Mesendoderm (in vitro differentiated cells): ENCODE data around the gene FHL1.
A peak's percentile ranks its signal among the peaks of the same experiment; 100 is the strongest.

Experiments
- DNase-seq: peaks from one replicate; pipeline ENCODE4 v3.0.0; 2013
- H2AK5ac ChIP-seq: 2 replicates; pipeline ENCODE4 v1.6.1; 2013; ENCODE audit warnings: low read length, inconsistent platforms
- H2BK120ac ChIP-seq: 2 replicates; pipeline ENCODE4 v1.6.1; 2013; ENCODE audit warnings: low read depth, mild to moderate bottlenecking, low read length, moderate library complexity, mixed read lengths
- H2BK15ac ChIP-seq: replicated peaks from 2 replicates; pipeline ENCODE4 v1.6.1; 2013; ENCODE audit warnings: low read depth, mild to moderate bottlenecking, moderate library complexity
- H2BK5ac ChIP-seq: 2 replicates; pipeline ENCODE4 v1.6.1; 2013; ENCODE audit warnings: low read length, inconsistent platforms
- H3K18ac ChIP-seq: 2 replicates; pipeline ENCODE4 v1.6.1; 2013; ENCODE audit warnings: mild to moderate bottlenecking, low read length, mixed read lengths
- H3K23ac ChIP-seq: one replicate; pipeline ENCODE4 v1.6.1; 2013; ENCODE audit warnings: low read length
- H3K27ac ChIP-seq: 2 replicates; pipeline ENCODE4 v1.5.1; 2013; ENCODE audit warnings: low read depth, mild to moderate bottlenecking, inconsistent platforms, low read length, moderate library complexity
- H3K27me3 ChIP-seq: 2 replicates; pipeline ENCODE4 v1.6.1; 2013; ENCODE audit warnings: low read length, control low read depth, mild to moderate bottlenecking, inconsistent platforms; ENCODE audit not compliant: insufficient read depth, poor library complexity
- H3K36me3 ChIP-seq: 2 replicates; pipeline ENCODE4 v1.6.1; 2013; ENCODE audit warnings: low read length, inconsistent platforms; ENCODE audit not compliant: control insufficient read depth, insufficient read depth
- H3K4ac ChIP-seq: one replicate; pipeline ENCODE4 v1.6.1; 2013; ENCODE audit warnings: low read depth, mild to moderate bottlenecking, low read length, moderate library complexity
- H3K4me1 ChIP-seq: 2 replicates; pipeline ENCODE4 v1.6.1; 2013; ENCODE audit warnings: low read depth, low read length, inconsistent platforms; ENCODE audit not compliant: control insufficient read depth
- H3K4me2 ChIP-seq: 2 replicates; pipeline ENCODE4 v1.6.1; 2013; ENCODE audit warnings: low read length
- H3K4me3 ChIP-seq: 2 replicates; pipeline ENCODE4 v1.5.1; 2013; ENCODE audit warnings: mild to moderate bottlenecking, low read length
- H3K56ac ChIP-seq: one replicate; pipeline ENCODE4 v1.6.1; 2013; ENCODE audit warnings: low read length
- H3K79me1 ChIP-seq: 2 replicates; pipeline ENCODE4 v1.6.1; 2013; ENCODE audit warnings: low read length, inconsistent platforms
- H3K79me2 ChIP-seq: 2 replicates; pipeline ENCODE4 v1.6.1; 2013; ENCODE audit warnings: mild to moderate bottlenecking, low read length; ENCODE audit not compliant: control insufficient read depth, insufficient read depth
- H3K9ac ChIP-seq: 2 replicates; pipeline ENCODE4 v1.6.1; 2013; ENCODE audit warnings: low read length, inconsistent platforms
- H4K5ac ChIP-seq: one replicate; pipeline ENCODE4 v1.6.1; 2013; ENCODE audit warnings: low read length
- H4K8ac ChIP-seq: one replicate; pipeline ENCODE4 v1.6.1; 2013; ENCODE audit warnings: low read depth, mild to moderate bottlenecking, control low read depth, low read length, moderate library complexity
- WGBS: extraction: QIAGEN DNeasy Blood & Tissue Kit; methylation state at CpG from one replicate; pipeline ENCODE4 v1.1.7; 2013; ENCODE audit warnings: low lambda C conversion rate, missing lambda C conversion rate; ENCODE audit not compliant: insufficient coverage; ENCODE audit errors: extremely low coverage; 5-methylcytosine and 5-hydroxymethylcytosine counted together

Gene FHL1

DNA sequence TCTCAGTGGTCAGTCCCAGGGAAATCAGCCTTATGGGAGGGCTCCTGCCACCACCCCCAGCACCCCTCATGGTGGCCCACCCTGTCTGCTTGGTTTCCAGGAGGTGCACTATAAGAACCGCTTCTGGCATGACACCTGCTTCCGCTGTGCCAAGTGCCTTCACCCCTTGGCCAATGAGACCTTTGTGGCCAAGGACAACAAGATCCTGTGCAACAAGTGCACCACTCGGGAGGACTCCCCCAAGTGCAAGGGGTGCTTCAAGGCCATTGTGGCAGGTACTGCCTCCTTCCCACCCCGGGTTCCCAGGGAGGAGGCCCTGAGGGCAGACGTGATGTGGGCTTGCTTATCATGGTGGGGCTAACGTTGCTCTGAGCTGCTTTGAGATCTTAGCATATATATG lies 59.6 kb downstream of the FHL1 start:
- H3K4ac ChIP-seq: no peak overlapping the region
- WGBS: no CpG with 5 or more reads among the region's 6 CpGs
- no peak overlapping the region for H2AK5ac ChIP-seq
- no peak overlapping the region for H3K4me2 ChIP-seq
- H3K4me1 ChIP-seq: no peaks in the 10 kb centered on the region
- no peak overlapping the region for H3K4me3 ChIP-seq
- H2BK15ac ChIP-seq: no peak overlapping the region
- no peaks in the 10 kb centered on the region for H3K36me3 ChIP-seq
- no peak overlapping the region for H3K27ac ChIP-seq
- no peak overlapping the region for H3K23ac ChIP-seq
- no peak for DNase-seq
- no peaks in the 10 kb centered on the region for H3K27me3 ChIP-seq
- H3K9ac ChIP-seq: no peak overlapping the region
- H3K79me2 ChIP-seq: no peaks in the 10 kb centered on the region
- no peak overlapping the region for H2BK120ac ChIP-seq
- no peak overlapping the region for H3K56ac ChIP-seq
- H4K8ac ChIP-seq: no peak overlapping the region
- H4K5ac ChIP-seq: no peak overlapping the region
- H3K79me1 ChIP-seq: no peaks in the 10 kb centered on the region
- no peak overlapping the region for H2BK5ac ChIP-seq
- H3K18ac ChIP-seq: no peak overlapping the region

DNA sequence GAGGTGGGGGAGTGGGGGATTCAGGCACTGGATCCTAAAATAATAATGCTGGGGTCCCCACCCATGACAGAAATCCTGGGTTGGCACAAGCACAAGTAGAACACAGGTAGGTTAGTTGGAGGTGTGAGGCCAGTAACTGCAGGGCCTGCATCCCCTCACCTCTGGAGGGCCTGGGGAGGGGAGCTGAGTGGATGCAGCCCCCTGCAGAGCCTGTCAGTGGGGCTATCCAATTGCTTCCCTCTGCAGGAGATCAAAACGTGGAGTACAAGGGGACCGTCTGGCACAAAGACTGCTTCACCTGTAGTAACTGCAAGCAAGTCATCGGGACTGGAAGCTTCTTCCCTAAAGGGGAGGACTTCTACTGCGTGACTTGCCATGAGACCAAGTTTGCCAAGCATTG lies 60.2 kb downstream of the FHL1 start:
- Histone ChIP-seq H3K4me1 (no peaks in the 10 kb centered on the region), H3K36me3 (no peaks in the 10 kb centered on the region), H2AK5ac (no peak overlapping the region), H3K4me2 (no peak overlapping the region), H3K56ac (no peak overlapping the region), H4K5ac (no peak overlapping the region), H3K4ac (no peak overlapping the region), H3K23ac (no peak overlapping the region), H2BK120ac (no peak overlapping the region), H3K79me1 (no peaks in the 10 kb centered on the region), H2BK5ac (no peak overlapping the region), H3K18ac (no peak overlapping the region), H3K4me3 (no peak overlapping the region), H3K9ac (no peak overlapping the region), H3K79me2 (no peaks in the 10 kb centered on the region), H4K8ac (no peak overlapping the region), H2BK15ac (no peak overlapping the region), H3K27me3 (no peaks in the 10 kb centered on the region), H3K27ac (no peak overlapping the region)
- WGBS: no CpG with 5 or more reads among the region's 4 CpGs
- no peak for DNase-seq

DNA sequence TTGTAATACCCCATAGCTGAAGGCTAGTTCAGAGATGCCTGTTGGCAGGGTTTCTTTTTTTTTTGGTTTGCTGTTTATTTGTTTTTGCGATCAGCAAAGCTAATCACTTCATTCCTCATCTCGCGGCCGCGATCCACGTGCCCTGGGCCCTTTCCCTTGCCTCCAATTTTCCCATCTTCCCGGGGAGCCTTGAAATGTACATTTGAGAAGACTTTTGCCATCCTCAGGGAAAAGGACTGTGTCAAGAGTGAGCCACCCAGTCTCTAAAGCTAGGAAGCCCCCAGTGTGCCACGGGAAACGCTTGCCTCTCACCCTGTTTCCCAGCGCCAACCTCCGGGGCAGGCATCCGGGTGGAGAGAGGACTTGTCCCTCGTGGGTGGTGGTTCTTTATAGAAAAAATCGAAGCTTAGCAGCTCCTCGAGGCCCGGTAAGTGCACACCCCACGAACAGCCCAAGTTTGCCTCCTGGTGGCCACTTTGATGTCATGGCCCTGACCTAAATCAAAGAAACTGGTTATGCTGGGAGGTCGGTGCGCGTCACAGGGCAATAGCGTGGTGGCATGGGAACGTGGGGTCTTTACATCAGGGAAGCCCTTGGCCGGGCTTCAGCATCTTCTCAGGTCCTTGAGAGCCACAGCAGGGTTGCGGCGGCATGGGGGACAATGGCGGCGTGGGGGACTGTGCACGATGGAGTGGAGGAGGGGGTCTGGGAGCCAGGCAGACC lies 61.8 kb downstream of the FHL1 start:
- H2BK15ac ChIP-seq: no peak overlapping the region
- DNase-seq: peak; percentile 54

DNA sequence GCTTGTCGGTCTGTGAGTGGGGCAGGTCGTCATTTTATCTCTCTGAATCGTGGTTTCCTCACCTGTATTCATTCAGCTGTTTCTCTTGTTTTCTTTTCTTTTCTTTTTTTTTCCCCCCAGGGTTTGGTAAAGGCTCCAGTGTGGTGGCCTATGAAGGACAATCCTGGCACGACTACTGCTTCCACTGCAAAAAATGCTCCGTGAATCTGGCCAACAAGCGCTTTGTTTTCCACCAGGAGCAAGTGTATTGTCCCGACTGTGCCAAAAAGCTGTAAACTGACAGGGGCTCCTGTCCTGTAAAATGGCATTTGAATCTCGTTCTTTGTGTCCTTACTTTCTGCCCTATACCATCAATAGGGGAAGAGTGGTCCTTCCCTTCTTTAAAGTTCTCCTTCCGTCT lies 62.4 kb downstream of the FHL1 start:
- H3K18ac ChIP-seq: no peak overlapping the region
- H4K8ac ChIP-seq: no peak overlapping the region
- H2BK15ac ChIP-seq: no peak overlapping the region
- no peaks in the 10 kb centered on the region for H3K79me1 ChIP-seq
- H3K27me3 ChIP-seq: no peaks in the 10 kb centered on the region
- H3K23ac ChIP-seq: no peak overlapping the region
- no peak for DNase-seq
- no peaks in the 10 kb centered on the region for H3K79me2 ChIP-seq
- no peak overlapping the region for H3K56ac ChIP-seq
- H3K4ac ChIP-seq: no peak overlapping the region
- no peak overlapping the region for H2BK120ac ChIP-seq
- WGBS: no CpG with 5 or more reads among the region's 9 CpGs
- no peaks in the 10 kb centered on the region for H3K4me1 ChIP-seq
- H3K27ac ChIP-seq: no peak overlapping the region
- H2AK5ac ChIP-seq: no peak overlapping the region
- H3K36me3 ChIP-seq: no peaks in the 10 kb centered on the region
- H3K4me3 ChIP-seq: no peak overlapping the region
- no peak overlapping the region for H3K4me2 ChIP-seq
- H3K9ac ChIP-seq: no peak overlapping the region
- H2BK5ac ChIP-seq: no peak overlapping the region
- H4K5ac ChIP-seq: no peak overlapping the region

More for the DNA sequence above, 61.8 kb downstream of the FHL1 start:
- Histone ChIP-seq H3K4me3 (no peak overlapping the region), H2BK5ac (no peak overlapping the region), H3K56ac (no peak overlapping the region), H2BK120ac (no peak overlapping the region), H3K4ac (no peak overlapping the region), H3K79me1 (no peaks in the 10 kb centered on the region), H3K79me2 (no peaks in the 10 kb centered on the region), H3K9ac (no peak overlapping the region), H3K4me2 (no peak overlapping the region), H3K27me3 (no peaks in the 10 kb centered on the region), H4K8ac (no peak overlapping the region), H2AK5ac (no peak overlapping the region), H3K36me3 (no peaks in the 10 kb centered on the region), H3K18ac (no peak overlapping the region), H3K4me1 (no peaks in the 10 kb centered on the region), H3K27ac (no peak overlapping the region), H3K23ac (no peak overlapping the region), H4K5ac (no peak overlapping the region)
- no CpG with 5 or more reads among the region's 28 CpGs for WGBS

DNA sequence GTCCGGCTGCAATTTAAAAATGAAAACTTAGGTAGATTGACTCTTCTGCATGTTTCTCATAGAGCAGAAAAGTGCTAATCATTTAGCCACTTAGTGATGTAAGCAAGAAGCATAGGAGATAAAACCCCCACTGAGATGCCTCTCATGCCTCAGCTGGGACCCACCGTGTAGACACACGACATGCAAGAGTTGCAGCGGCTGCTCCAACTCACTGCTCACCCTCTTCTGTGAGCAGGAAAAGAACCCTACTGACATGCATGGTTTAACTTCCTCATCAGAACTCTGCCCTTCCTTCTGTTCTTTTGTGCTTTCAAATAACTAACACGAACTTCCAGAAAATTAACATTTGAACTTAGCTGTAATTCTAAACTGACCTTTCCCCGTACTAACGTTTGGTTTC lies 62.9 kb downstream of the FHL1 start:
- no CpG with 5 or more reads among the region's 7 CpGs for WGBS
- no peak overlapping the region for H2AK5ac ChIP-seq
- no peaks in the 10 kb centered on the region for H3K4me1 ChIP-seq
- H4K8ac ChIP-seq: no peak overlapping the region
- H2BK120ac ChIP-seq: no peak overlapping the region
- no peak overlapping the region for H2BK5ac ChIP-seq
- no peak overlapping the region for H3K4me2 ChIP-seq
- H3K27me3 ChIP-seq: no peaks in the 10 kb centered on the region
- no peak overlapping the region for H3K9ac ChIP-seq
- no peaks in the 10 kb centered on the region for H3K36me3 ChIP-seq
- no peak overlapping the region for H4K5ac ChIP-seq
- H3K4me3 ChIP-seq: no peak overlapping the region
- H3K56ac ChIP-seq: no peak overlapping the region
- H3K4ac ChIP-seq: no peak overlapping the region
- H3K23ac ChIP-seq: no peak overlapping the region
- no peaks in the 10 kb centered on the region for H3K79me1 ChIP-seq
- H3K79me2 ChIP-seq: no peaks in the 10 kb centered on the region
- no peak overlapping the region for H3K18ac ChIP-seq
- no peak for DNase-seq
- H2BK15ac ChIP-seq: no peak overlapping the region
- H3K27ac ChIP-seq: no peak overlapping the region

DNA sequence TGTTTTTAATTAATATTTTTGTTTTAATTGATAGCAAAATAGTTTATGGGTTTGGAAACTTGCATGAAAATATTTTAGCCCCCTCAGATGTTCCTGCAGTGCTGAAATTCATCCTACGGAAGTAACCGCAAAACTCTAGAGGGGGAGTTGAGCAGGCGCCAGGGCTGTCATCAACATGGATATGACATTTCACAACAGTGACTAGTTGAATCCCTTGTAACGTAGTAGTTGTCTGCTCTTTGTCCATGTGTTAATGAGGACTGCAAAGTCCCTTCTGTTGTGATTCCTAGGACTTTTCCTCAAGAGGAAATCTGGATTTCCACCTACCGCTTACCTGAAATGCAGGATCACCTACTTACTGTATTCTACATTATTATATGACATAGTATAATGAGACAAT lies 63.5 kb downstream of the FHL1 start:
- no peak overlapping the region for H3K18ac ChIP-seq

More for the DNA sequence above, 63.5 kb downstream of the FHL1 start:
- Histone ChIP-seq H2BK120ac (no peak overlapping the region), H3K79me2 (no peaks in the 10 kb centered on the region), H4K8ac (no peak overlapping the region), H3K4me2 (no peak overlapping the region), H3K56ac (no peak overlapping the region), H2AK5ac (no peak overlapping the region), H3K4me3 (no peak overlapping the region), H3K4me1 (no peaks in the 10 kb centered on the region), H4K5ac (no peak overlapping the region), H2BK15ac (no peak overlapping the region), H3K27ac (no peak overlapping the region), H3K27me3 (no peaks in the 10 kb centered on the region), H3K4ac (no peak overlapping the region), H2BK5ac (no peak overlapping the region), H3K36me3 (no peaks in the 10 kb centered on the region), H3K9ac (no peak overlapping the region), H3K79me1 (no peaks in the 10 kb centered on the region), H3K23ac (no peak overlapping the region)
- DNase-seq: no peak
- WGBS: no CpG with 5 or more reads among the region's 5 CpGs
